Measurements from ENCODE around the gene ARL16.

GRCh38 chr17:81635431-81635830 is 48.2 kb downstream of the ARL16 start:
- TF ChIP-seq CTCF (IDR thresholded peaks at IDR 0.05) (no peak), POLR2A (IDR thresholded peaks at IDR 0.05) (no peak)
